Fibroblast of villous mesenchyme (primary cell): ENCODE measurements around the gene RNF169. TPM values are rescaled to one million over a fixed set of nuclear protein-coding genes. Genes with fewer than 3 reads are reported as not detected.

ENCODE experiments used
- DNase-seq: peaks from one replicate; pipeline ENCODE4 v3.0.0-alpha.2; 2010; ENCODE audit warnings: low read depth
- H3K4me3 ChIP-seq: 2 replicates; pipeline ENCODE4 v1.5.1; 2011; ENCODE audit warnings: low read depth, mild to moderate bottlenecking, low read length
- CTCF ChIP-seq: IDR thresholded peaks from 2 replicates; pipeline ENCODE4 v1.5.1; 2012; ENCODE audit warnings: low read depth, mild to moderate bottlenecking, low read length; ENCODE audit not compliant: insufficient read depth
- total RNA-seq: library from RNA; depleted of rRNA; stranded (reverse); fragments of >200 nt; gene quantifications from 2 replicates; pipeline ENCODE4 v1.2.3, GENCODE V29; 2012

Gene RNF169
- total RNA-seq, 1 donor: 32.0 TPM

DNA sequence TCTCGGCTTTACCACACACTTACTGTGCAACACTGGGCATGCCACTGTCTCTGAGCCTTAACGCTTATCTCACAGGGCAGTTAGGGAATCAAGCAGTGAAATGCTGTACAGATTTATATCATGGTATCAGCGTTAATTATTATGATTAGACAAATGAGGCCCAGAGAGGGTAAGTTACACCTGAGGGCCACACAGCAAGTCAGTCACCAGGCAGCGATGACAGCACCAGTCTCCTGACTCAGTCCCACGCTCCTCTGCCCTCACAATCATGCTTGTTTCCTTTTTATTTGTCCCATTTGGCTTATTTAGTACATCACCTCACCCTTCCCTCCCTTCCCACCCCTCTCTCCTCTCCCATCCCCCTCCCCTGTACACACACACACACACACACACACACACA, 29.6 kb upstream of the RNF169 start:
- TF ChIP-seq CTCF: no peak
- H3K4me3 ChIP-seq: no peak overlapping the region
- no peak for DNase-seq

- peak; percentile 78 for DNase-seq
- no peak for TF ChIP-seq CTCF
- H3K4me3 ChIP-seq: no peak overlapping the region
These were observed 27.8 kb upstream of the RNF169 start for GRCh38 chr11:74720596-74721478.

GRCh38 chr11:74721479-74721835, 27.2 kb upstream of the RNF169 start:
- TF ChIP-seq CTCF: no peak
- no peak overlapping the region for H3K4me3 ChIP-seq
- DNase-seq: no peak

- no peak overlapping the region for H3K4me3 ChIP-seq
- TF ChIP-seq CTCF: no peak
- DNase-seq: no peak
These were observed 25.1 kb upstream of the RNF169 start for GRCh38 chr11:74723511-74723910.

GRCh38 chr11:74725701-74726100, 22.9 kb upstream of the RNF169 start:
- DNase-seq: peak; percentile 54
- TF ChIP-seq CTCF: no peak
- no peak overlapping the region for H3K4me3 ChIP-seq

GRCh38 chr11:74726547-74727182, 22.0 kb upstream of the RNF169 start:
- peak; percentile 98 for TF ChIP-seq CTCF
- H3K4me3 ChIP-seq: no peak overlapping the region
- peak; percentile 75 for DNase-seq
